H7 (cell line): ENCODE data around the gene CNP. TPM values are rescaled to one million over a fixed set of nuclear protein-coding genes. Genes with fewer than 3 reads are reported as not detected.

Experiments
- DNase-seq: peaks from one replicate; pipeline ENCODE4 v3.0.0; 2012
- H3K27me3 ChIP-seq: 2 replicates; pipeline ENCODE4 v1.6.0; 2011; ENCODE audit warnings: mild to moderate bottlenecking, low read length; ENCODE audit not compliant: control insufficient read depth, insufficient read depth
- H3K36me3 ChIP-seq: replicated peaks from 2 replicates; pipeline ENCODE4 v1.5.1; 2011; ENCODE audit warnings: low read length; ENCODE audit not compliant: control insufficient read depth, insufficient read depth
- H3K4me3 ChIP-seq: 2 replicates; pipeline ENCODE4 v1.5.1; 2011; ENCODE audit warnings: low read depth, mild to moderate bottlenecking, control low read depth, low read length, moderate library complexity; ENCODE audit not compliant: insufficient read depth
- total RNA-seq: library from RNA; depleted of rRNA; stranded (reverse); fragments of >200 nt; shearing (Covaris generic); gene quantifications from 2 replicates; pipeline ENCODE4 v1.2.3, GENCODE V29; 2014

CNP gene
- total RNA-seq, 1 experiment from 2014 or later, result 46.1 TPM

DNA sequence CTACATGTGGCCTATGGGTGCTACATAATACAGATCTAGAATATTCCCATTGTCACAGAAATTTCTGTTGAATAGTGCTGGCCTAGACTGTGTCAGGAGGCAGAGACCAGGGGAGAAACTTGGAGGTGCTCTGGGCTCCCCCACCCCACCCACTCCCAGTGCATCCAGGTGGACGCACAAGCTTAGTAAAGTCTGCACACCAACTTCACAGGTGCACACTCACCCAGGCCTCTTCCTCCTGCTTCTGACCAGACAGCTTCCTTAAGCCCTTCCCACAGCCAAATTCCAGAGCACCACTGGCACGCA is 7.6 kb upstream of the CNP start:
- no peaks in the 10 kb centered on the region for H3K36me3 ChIP-seq
- H3K27me3 ChIP-seq, result no peaks in the 10 kb centered on the region
- no peak overlapping the region for H3K4me3 ChIP-seq
- peak; percentile 56 for DNase-seq

GRCh38 chr17:41959336-41960095 is 7.1 kb upstream of the CNP start:
- Histone ChIP-seq H3K27me3 (no peaks in the 10 kb centered on the region), H3K36me3 (no peaks in the 10 kb centered on the region), H3K4me3 (no peak overlapping the region)
- peak; percentile 87 for DNase-seq

GRCh38 chr17:41962111-41962510 is 4.5 kb upstream of the CNP start:
- peak; percentile 28 for DNase-seq
- no peak overlapping the region for H3K4me3 ChIP-seq
- no peaks in the 10 kb centered on the region for H3K27me3 ChIP-seq
- H3K36me3 ChIP-seq, result no peaks in the 10 kb centered on the region

DNA sequence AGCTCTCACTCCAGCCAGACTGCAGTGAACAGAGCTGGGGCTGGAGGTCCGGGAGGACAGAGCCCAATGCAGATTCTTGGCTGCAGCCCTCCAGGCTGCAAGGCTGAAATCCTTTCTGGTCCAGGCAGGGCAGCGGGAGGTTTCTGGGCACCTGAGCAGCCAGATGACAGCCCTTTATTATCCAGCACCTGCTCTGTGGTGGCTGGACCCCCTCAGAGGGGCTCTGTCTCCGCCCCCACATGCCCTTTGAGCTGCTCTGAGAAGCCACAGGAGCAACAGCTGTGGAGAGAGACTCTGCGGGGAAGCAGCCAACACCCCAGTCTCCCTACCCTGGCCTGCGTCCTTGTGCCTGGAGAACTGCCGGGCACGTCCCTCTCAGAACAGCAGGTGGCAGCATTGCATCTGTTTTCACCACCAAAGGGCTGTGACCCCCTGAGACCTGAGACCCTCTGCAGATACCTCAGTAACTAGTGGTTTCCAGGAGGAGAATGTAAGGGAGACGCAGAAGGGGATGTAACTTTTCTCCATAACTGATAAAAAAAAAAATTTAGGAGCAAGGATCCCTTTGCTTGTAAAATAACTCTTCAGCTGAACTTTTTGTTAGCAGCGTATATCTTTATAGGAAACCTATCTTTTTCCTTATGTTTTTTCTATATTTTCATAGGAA is 3.7 kb upstream of the CNP start:
- DNase-seq, result peak; percentile 94
- Histone ChIP-seq H3K4me3 (no peak overlapping the region), H3K27me3 (no peaks in the 10 kb centered on the region), H3K36me3 (no peaks in the 10 kb centered on the region)

DNA sequence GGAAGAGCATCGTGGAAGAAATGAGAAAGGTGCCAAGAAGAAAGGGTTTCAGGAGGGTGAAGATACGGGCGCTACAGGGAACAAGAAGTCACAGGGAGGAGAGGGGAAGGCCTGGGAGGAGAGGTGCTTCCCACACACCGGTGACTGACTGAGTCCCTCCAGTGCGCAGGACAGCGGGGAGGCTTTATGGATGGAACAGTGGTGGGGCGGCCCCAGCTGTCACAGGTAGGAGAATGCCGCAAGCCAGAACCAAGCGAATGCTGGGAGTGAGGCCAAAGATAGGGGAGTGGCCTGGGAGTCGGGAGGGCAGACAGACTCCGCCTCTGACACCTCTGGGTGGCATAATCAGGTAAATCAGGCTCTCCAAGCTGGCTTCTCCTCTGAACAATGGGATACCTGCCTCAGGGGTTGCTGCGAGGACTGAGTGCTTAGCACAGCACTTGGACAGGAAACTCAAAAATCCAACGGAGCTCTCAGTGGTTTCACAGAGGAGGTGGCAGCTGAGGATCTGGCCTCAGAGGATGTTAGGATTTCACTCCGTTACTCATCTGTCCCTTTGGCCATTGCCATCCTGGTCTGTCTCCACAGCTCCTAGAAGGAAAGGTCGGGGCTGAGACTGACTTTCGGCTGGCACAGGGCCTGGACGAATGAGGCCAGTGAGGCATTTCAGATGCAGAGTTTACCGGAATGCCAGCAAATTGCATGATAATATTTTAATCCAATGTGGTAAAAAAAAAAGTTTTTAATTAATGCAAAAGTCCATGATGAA is 717 bp upstream of the CNP start:
- peak; percentile 91 for DNase-seq
- Histone ChIP-seq H3K36me3 (peaks cover 5% of the 10 kb centered on the region; the same call in 1 of the 2 replicates), H3K27me3 (no peaks in the 10 kb centered on the region), H3K4me3 (peak overlapping the region; percentile 80)

GRCh38 chr17:41967141-41967920 is 736 bp downstream of the CNP start:
- Histone ChIP-seq H3K36me3 (peaks cover 7% of the 10 kb centered on the region; the same call in 1 of the 2 replicates), H3K4me3 (peak overlapping the region; percentile 80)
- no peak for DNase-seq

GRCh38 chr17:41967921-41968578 is 1.5 kb downstream of the CNP start:
- H3K27me3 ChIP-seq, result no peaks in the 10 kb centered on the region
- H3K4me3 ChIP-seq, result no peak overlapping the region
- peak; percentile 57 for DNase-seq
- peaks cover 12% of the 10 kb centered on the region for H3K36me3 ChIP-seq

More at GRCh38 chr17:41967141-41967920, 736 bp downstream of the CNP start:
- no peaks in the 10 kb centered on the region for H3K27me3 ChIP-seq

GRCh38 chr17:41968676-41969075 is 2.1 kb downstream of the CNP start:
- no peak overlapping the region for H3K4me3 ChIP-seq
- peaks cover 16% of the 10 kb centered on the region for H3K36me3 ChIP-seq
- H3K27me3 ChIP-seq, result no peaks in the 10 kb centered on the region
- peak; percentile 40 for DNase-seq

GRCh38 chr17:41970901-41971331 is 4.3 kb downstream of the CNP start:
- Histone ChIP-seq H3K36me3 (peaks cover 31% of the 10 kb centered on the region), H3K27me3 (no peaks in the 10 kb centered on the region), H3K4me3 (no peak overlapping the region)
- no peak for DNase-seq

GRCh38 chr17:41971721-41972523 is 5.3 kb downstream of the CNP start:
- Histone ChIP-seq H3K36me3 (peaks cover 38% of the 10 kb centered on the region), H3K4me3 (no peak overlapping the region), H3K27me3 (no peaks in the 10 kb centered on the region)
- DNase-seq, result no peak

DNA sequence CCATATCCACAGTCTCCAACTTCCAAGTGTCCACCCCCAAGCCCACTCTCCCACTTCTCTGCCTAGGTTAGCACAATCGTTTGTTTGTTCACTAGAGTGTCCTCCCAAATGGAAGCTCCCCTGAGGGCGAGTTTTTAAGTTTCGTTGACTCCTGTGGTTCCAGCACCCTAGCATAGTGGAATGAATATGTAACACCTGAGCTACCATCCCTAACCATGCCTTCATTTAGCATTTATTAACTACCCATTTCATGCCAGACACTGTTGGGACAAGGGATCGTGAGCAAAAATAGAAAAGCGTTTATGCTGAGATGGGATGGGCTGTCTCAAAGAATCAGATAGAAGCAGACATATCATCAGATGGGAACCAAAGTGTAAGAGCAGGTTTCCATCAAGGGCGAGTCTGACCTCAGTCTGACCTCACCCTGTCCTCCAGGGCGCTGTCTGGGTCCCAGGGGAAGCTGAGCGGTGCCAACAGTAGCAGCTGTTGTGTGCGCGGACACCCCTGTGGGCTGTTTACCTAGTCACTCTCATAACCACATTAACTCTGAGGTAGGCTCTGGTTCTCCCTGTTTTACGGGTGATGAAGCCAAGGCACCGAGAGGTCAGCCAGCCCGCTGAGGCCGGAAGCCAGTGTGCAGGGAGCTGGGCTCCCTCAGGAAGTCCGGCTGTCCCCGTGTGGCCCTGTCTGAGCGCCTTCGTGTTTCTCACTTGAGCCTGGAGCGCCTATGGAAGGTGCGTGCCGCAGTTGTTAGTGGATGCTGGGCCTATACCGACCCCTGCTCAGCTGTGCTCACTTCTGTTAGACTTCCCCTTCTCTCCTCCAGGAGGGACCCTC is 6.2 kb downstream of the CNP start:
- DNase-seq, result no peak
- Histone ChIP-seq H3K36me3 (peaks cover 43% of the 10 kb centered on the region), H3K27me3 (no peaks in the 10 kb centered on the region), H3K4me3 (no peak overlapping the region)

DNA sequence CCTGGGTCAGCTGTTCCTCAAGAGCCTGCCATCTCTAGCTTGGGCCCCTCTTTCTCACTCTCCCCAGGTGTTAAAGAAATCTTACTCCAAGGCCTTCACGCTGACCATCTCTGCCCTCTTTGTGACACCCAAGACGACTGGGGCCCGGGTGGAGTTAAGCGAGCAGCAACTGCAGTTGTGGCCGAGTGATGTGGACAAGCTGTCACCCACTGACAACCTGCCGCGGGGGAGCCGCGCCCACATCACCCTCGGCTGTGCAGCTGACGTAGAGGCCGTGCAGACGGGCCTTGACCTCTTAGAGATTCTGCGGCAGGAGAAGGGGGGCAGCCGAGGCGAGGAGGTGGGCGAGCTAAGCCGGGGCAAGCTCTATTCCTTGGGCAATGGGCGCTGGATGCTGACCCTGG is 6.8 kb downstream of the CNP start:
- H3K27me3 ChIP-seq, result no peaks in the 10 kb centered on the region
- H3K36me3 ChIP-seq, result peaks cover 47% of the 10 kb centered on the region
- H3K4me3 ChIP-seq, result no peak overlapping the region
- peak; percentile 45 for DNase-seq
